Uterus (tissue), 4 donors: ENCODE data around the gene PLLP. TPM values are rescaled to one million over a fixed set of nuclear protein-coding genes. Genes with fewer than 3 reads are reported as not detected.

Experiments used
- DNase-seq, 2 donors: peaks; one replicate each; pipeline ENCODE4 v3.0.0-alpha.2; 2019 to 2020
- H3K27ac ChIP-seq, 2 donors: fragments of 200-600 bp; sonication (generic); 1 replicate in 1 of 2; 2 replicates in 1 of 2; pipeline ENCODE4 v1.5.1; 2016 to 2018
- H3K27me3 ChIP-seq, 2 donors: fragments of 200-600 bp; sonication (generic); one replicate each; pipeline ENCODE4 v1.5.1; 2018 to 2019; ENCODE audit warnings: control low read depth in 1 of 2
- H3K36me3 ChIP-seq, 2 donors: fragments of 200-600 bp; sonication (generic); one replicate each; pipeline ENCODE4 v1.5.1; 2019; ENCODE audit warnings: control low read depth in 1 of 2
- H3K4me1 ChIP-seq, 2 donors: fragments of 200-600 bp; sonication (generic); one replicate each; pipeline ENCODE4 v1.5.1; 2018 to 2019; ENCODE audit warnings: control low read depth in 1 of 2
- H3K4me3 ChIP-seq, 2 donors: fragments of 200-600 bp; sonication (generic); 1 replicate in 1 of 2; 2 replicates in 1 of 2; pipeline ENCODE4 v1.5.1; 2018 to 2019; ENCODE audit warnings: mild to moderate bottlenecking in 1 of 2
- H3K9me3 ChIP-seq, 2 donors: fragments of 200-600 bp; sonication (generic); one replicate each; pipeline ENCODE4 v1.5.1; 2019; ENCODE audit warnings: control low read depth in 1 of 2
- CTCF ChIP-seq, 4 experiments: fragments of 200-600 bp in 2 of 4; fragments of 450-650 bp in 2 of 4; sonication (generic) in 2 of 4; IDR thresholded peaks; one replicate each; pipeline ENCODE4 v1.5.1; 2016 to 2019; ENCODE audit warnings: antibody characterized with exemption in 4 of 4, mild to moderate bottlenecking in 2 of 4, moderate library complexity in 1 of 4
- POLR2A ChIP-seq, 2 donors: fragments of 450-650 bp; IDR thresholded peaks; one replicate each; pipeline ENCODE4 v1.6.1; 2016; ENCODE audit warnings: antibody characterized with exemption in 2 of 2, mild to moderate bottlenecking in 1 of 2, moderate library complexity in 1 of 2
- intact Hi-C: fragments of 100-400 bp; cut with DNase I; formaldehyde crosslinking; loops from one replicate; pipeline ENCODE4 v1.15.1; 2023; ENCODE audit warnings: low total_unique reads
- total RNA-seq, 4 donors: library from RNA; depleted of rRNA in 3 of 4; stranded (reverse); fragments of >200 nt in 3 of 4; gene quantifications; one replicate each; pipeline versions ENCODE4 v1.1.0 to v1.2.4, GENCODE V29; 2014 to 2023
- donor health status: DM: yes; HTN: yes; CAD: no.

The PLLP gene
- total RNA-seq, 4 donors from 2014 or later: 2.6 to 19.1 (median 6.2) TPM; not detected in 1

DNA sequence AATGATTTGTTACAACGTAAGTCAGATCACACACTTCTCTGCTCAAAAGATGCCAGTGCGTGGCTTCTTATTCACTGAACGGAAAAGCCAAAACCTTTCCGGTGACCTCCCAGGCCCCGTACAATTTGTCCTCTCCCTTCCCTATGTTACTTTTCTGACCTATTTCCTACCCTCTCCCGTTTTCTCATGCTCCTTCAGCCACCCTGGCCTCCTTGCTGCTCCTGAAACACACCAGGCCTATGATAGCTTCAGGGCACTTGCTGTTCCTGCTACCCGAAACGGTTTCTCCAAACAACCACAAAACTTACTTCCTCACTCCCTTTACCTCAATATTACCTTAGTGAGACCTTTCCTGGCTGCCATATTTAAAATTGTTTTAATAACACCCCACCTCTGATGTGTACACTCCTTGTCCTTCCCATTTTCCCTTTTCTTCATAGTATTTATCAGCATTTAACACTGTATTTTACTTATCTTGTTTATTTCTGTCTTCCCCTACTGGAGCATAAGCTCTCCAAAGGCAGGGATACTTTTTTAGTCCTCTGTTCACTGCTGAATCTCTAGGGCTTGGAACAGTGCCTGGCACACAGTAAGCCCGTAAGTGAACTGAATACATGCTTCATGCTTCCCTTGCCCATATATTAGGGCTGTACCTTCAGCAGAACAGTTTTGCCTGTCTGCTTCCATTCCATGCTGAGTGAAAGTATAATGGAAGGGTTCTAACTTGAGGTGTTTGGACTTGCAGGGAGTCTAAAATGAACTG lies 50.3 kb downstream of the PLLP start:
- H3K27ac ChIP-seq: no peak overlapping the region
- no peak for DNase-seq
- H3K4me1 ChIP-seq: no peaks in the 10 kb centered on the region
- TF ChIP-seq POLR2A (IDR thresholded peaks at IDR 0.05) (no peak), CTCF (IDR thresholded peaks at IDR 0.05) (no peak)
- no peaks in the 10 kb centered on the region for H3K9me3 ChIP-seq
- intact Hi-C loops: no loop called here
- no peaks in the 10 kb centered on the region for H3K36me3 ChIP-seq
- H3K4me3 ChIP-seq: no peak overlapping the region
- H3K27me3 ChIP-seq: no peaks in the 10 kb centered on the region

DNA sequence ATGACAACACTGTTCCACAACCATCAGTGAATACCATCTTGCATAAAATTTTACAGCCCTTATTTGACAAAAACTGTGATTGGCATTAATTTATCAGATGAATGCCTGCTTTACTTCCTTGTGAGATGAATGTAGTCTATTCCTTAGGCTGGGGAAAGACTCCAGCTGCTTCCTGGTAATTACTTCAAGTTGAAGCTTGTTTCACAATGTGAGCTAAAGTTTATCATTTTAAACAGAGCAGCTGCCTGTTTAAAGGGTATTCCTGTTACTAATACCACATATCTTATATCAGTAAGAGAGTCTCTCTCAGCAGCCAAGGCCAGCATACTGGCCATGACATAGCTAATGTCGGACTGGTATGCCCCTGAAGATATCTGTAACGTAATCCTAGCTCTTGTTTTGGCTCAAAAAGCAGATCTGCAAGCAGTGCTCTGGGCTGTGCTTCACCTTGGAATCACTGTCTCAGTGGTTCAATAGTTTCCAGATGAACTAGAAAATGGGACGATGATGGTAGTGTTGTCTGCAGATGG lies 52.6 kb downstream of the PLLP start:
- no peaks in the 10 kb centered on the region for H3K4me1 ChIP-seq
- no peak overlapping the region for H3K4me3 ChIP-seq
- no peaks in the 10 kb centered on the region for H3K36me3 ChIP-seq
- no peak for DNase-seq
- TF ChIP-seq POLR2A (IDR thresholded peaks at IDR 0.05): no peak
- no peak overlapping the region for H3K27ac ChIP-seq
- H3K27me3 ChIP-seq: no peaks in the 10 kb centered on the region
- intact Hi-C loops: no loop called here
- H3K9me3 ChIP-seq: no peaks in the 10 kb centered on the region

GRCh38 chr16:57229079-57229478 lies 55.4 kb downstream of the PLLP start:
- H3K36me3 ChIP-seq: no peaks in the 10 kb centered on the region

DNA sequence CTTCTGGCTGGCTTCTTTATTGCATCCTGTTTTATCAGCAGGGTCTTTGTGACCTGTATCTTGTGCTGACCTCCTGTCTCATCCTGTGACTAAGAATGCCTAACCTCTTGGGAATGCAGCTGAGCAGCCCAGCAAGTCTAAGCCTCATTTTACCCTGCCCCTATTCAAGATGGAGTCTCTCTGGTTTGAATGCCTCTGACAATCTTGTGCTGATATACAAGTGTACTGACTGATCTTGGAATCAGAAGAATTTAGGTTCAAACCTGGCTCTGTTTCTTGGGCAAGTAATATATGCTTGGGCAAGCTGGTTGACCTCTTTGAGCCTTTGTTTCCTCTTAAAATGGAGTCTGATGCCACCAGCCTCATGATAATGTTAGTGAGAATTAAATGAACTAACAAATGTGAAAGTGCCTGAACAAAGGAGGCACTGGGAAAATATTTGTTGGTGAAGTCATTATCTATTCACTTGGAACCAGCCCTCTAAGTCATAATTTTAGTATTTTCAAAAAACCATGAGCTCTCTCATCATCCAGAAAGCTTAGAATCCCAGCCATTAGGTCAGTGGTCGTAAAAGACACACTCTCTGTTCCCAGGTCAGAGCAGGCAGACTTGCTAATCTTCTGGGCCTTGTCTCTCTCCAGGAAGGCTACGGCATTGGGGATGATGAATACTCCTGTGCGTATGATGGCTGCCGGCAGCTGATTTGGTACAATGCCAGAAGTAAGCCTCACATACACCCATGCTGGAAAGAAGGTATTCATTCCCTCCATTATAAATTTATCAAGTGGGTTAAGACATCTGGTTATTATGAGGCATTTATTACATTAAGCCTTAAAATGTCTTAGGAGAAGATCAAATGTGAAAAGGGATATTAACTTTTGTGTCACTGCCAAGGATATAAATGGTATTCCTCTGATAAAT lies 57.5 kb downstream of the PLLP start:
- H3K4me3 ChIP-seq: no peak overlapping the region
- TF ChIP-seq POLR2A (IDR thresholded peaks at IDR 0.05): no peak
- no peak for TF ChIP-seq CTCF (IDR thresholded peaks at IDR 0.05)
- no peaks in the 10 kb centered on the region for H3K36me3 ChIP-seq
- H3K4me1 ChIP-seq: peaks cover 0 to 3% of the 10 kb centered on the region in 2 donors
- intact Hi-C loops: no loop called here
- peak overlapping the region; percentile 1 to 42 for H3K27ac ChIP-seq
- no peak for DNase-seq
- no peaks in the 10 kb centered on the region for H3K9me3 ChIP-seq
- no peaks in the 10 kb centered on the region for H3K27me3 ChIP-seq

More at GRCh38 chr16:57229079-57229478, 55.4 kb downstream of the PLLP start:
- Histone ChIP-seq H3K4me1 (no peaks in the 10 kb centered on the region), H3K9me3 (no peaks in the 10 kb centered on the region), H3K27me3 (no peaks in the 10 kb centered on the region), H3K4me3 (no peak overlapping the region), H3K27ac (no peak overlapping the region)
- no peak for DNase-seq
- no peak for TF ChIP-seq CTCF (IDR thresholded peaks at IDR 0.05)
- intact Hi-C loops: no loop called here

GRCh38 chr16:57225978-57226377 lies 58.5 kb downstream of the PLLP start:
- Histone ChIP-seq H3K27ac (no peak overlapping the region), H3K9me3 (no peaks in the 10 kb centered on the region)

More at GRCh38 chr16:57225978-57226377, 58.5 kb downstream of the PLLP start:
- Histone ChIP-seq H3K4me1 (peaks cover 0 to 3% of the 10 kb centered on the region in 2 donors), H3K4me3 (no peak overlapping the region), H3K36me3 (no peaks in the 10 kb centered on the region), H3K27me3 (no peaks in the 10 kb centered on the region)
- TF ChIP-seq CTCF (IDR thresholded peaks at IDR 0.05) (no peak), POLR2A (IDR thresholded peaks at IDR 0.05) (no peak)
- DNase-seq: no peak
- intact Hi-C loops: no loop called here
